Measurements from ENCODE around the gene CHN2.
"Not testable (repeated sequence)": the region's sequence is repeated elsewhere in the genome, so short reads cannot be mapped to it uniquely, and the experiment has no call there.

The CHN2 gene

DNA sequence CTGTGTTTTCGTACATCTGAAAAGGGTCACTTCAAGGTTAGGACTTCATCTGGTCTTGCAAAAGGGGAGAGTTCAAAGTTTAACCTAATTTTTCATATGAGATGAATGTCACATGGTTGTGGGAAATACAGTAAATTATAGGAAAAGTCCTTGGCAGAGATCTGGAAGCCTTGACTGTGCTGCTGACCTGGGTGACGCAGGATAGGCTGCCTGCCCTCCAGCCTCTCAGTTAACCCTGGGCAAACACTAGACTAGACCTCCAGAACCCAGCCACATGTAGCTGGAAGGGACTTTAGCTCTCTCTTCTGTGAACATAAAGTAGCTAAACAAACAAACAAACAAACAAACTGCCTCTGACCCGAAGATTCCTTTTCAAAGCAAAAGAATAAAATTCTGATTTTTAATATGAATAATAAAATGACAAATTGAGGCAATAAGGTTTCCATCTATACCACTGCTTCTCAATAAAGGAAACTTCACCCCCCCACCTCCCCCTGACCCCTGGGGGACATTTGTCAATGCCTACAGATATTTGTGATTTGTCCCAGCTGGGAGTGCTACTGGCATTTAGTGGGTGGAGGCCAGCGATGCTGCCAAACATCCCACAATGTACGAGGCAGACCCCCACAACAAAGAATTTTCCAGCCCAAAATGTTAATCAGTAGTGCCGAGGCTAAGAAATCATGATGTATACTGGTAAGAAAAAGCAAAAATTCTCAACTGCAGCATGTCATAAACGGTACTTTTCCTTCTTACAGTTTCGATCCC lies 293.8 kb downstream of the CHN2 start:
- no peak for DNase-seq (ENCODE audit: low read depth in 2 of 2)

DNA sequence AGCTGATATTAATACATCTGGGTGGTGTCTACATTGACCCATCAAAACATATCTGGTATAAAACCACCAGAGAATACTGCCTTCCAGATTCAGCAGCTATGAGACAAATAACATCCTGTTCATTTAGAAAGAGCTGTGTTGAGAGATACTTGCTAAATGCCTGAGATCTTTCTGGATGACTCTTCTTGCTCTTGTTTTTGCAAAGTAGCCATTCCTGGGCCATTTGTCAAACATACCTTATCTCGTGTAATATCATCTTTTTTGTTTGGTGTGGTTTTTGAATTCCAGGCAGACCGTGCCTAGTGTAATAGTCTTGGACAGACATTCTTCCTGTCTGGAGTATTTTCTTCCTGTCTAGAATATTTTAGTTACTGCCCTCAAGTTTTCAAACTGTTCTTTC lies 294.4 kb downstream of the CHN2 start:
- no peak for DNase-seq (ENCODE audit: low read depth in 2 of 2)

DNA sequence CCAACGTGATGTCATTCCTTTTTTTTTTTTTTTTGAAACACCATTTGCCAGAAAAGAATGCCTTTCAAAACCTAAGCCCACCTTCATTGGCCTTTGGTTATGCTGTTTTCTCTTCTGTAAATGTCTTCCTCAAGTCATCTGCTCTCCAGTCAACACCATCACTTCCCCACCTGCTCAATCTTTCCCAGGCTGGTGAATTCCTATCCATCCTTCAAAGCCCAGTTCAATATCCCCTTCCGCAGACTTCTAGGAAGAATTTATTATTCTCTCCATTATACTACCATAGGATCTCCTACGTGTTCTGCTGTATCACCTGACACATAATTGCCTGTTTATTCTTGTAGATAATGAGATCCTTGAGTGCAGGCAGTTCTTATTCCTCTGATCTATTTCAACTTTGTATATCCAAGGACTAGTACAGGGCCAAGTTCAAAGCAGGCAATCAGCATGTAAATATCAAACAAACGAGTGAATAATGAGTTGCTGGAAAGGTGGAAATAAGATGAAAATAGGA lies 295.6 kb downstream of the CHN2 start:
- no peak for DNase-seq (ENCODE audit: low read depth in 2 of 2)

DNA sequence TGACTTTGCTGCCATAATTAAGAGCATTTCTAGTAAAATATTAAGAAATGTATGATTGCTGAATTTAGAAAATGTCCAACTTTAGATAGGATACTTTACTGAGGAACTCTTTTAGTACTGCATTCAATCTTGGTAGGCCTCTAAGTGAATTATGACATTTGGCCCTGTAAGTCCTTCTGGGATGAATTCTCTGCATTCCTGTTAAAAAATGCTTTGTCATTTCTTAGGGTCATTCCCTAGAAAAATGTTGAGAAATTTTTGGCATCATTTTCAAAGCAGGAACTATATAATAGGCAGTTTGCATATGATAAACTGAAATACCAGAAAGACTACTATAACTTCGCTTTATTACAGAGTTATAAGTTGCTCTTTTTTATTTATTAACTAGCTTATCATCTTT lies 299.8 kb downstream of the CHN2 start:
- DNase-seq (ENCODE audit: low read depth in 2 of 2) = no peak

DNA sequence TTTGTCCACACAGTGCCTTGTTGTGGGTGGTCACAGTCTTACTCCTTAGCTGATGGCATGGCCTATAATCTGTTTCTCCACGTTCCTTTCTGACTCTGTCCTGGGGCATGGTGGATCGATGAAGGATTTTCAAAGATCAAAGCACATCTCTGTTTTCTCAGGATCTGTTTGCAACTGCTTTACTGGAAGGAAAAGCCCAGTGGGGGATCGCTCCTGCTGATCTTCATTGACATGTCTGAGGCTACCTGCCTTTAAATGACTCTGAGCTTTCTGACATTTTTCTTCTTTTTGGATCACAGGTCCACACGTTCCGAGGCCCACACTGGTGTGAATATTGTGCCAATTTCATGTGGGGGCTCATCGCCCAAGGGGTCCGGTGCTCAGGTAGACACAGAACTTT lies 301.1 kb downstream of the CHN2 start:
- no peak for DNase-seq (ENCODE audit: low read depth in 2 of 2)

DNA sequence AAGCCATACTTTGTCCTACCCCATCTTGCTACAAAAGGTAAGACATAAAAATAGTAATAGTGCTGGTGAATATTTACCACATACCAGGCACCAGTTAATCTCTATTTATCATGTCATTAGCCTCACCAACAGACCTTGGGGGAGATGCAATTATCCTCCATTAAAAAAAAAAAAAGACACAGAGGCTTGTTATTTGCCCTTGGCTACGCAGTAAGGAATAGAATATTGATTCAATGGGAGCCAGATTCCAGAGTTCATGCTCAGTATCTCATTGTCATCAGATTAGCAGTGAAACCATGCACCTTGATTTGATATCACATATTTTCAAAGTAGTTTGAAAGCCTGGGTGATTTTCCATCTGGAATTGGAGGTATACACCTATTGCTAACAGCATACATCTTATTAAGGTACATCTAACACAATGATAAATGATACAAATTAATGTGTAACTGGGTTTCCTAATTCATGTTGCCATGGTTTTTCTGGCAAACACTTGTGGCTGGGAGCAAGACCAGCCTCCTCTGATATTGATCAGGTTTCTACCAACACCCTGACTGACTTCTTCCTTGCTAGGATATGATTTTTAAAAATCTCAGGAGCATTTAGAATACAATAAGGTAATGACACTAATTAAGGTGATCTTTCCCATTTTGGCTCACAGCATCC lies 301.9 kb downstream of the CHN2 start:
- DNase-seq (ENCODE audit: low read depth in 2 of 2) = no peak

DNA sequence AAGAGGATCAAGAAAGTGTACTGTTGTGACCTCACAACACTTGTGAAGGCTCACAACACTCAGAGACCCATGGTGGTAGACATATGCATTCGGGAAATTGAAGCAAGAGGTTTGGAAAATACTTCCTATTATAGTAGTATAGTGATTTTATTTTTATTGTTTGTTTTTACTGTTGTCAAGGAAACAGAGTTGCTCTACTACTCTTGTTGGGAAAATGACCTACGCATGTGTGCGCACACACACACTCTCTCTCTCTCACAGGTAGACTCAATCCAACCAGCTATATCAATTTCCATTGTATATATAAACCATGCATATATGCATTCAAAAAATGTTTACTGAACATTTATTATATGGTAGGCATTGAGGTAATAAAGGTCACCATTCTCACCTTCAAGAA lies 305.4 kb downstream of the CHN2 start:
- DNase-seq (ENCODE audit: low read depth in 2 of 2) = no peak

DNA sequence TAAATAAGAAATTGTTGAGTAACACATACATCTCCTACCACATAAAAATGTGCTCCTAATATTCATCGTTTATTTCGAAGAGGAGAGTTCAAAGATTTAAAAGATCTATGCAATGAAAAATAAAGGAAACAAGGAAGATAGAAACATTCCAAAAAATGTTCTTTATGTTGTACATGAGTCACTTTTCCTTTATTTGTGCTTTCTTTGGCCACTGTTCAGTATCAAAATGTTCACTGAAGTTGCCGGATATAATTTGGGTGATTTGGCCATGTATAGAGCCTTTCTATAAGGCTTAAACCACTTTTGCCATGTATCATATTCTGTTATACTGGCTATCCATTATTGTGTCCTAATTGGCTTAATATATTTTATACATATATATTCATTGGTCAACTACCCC lies 306.1 kb downstream of the CHN2 start:
- DNase-seq (ENCODE audit: low read depth in 2 of 2) = no peak

DNA sequence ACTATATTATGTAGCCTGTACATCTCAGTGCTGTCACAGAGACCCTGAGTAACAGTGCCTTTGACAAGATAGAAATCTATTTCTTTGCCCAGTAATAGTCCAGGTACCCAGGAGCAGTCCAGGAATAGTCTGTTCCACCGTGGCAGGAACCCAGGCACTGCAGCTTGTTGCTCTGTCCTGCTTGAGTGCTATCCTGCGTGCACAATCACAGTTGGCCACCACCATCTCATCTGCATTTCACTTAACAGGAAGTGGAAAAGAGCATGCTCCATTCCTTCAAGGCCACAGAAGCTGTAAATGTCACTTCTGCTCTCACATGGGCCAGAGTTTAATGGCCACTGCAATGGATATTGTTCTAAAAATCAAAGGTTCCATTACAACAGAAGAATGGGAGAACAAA lies 307.6 kb downstream of the CHN2 start:
- no peak for DNase-seq (ENCODE audit: low read depth in 2 of 2)

DNA sequence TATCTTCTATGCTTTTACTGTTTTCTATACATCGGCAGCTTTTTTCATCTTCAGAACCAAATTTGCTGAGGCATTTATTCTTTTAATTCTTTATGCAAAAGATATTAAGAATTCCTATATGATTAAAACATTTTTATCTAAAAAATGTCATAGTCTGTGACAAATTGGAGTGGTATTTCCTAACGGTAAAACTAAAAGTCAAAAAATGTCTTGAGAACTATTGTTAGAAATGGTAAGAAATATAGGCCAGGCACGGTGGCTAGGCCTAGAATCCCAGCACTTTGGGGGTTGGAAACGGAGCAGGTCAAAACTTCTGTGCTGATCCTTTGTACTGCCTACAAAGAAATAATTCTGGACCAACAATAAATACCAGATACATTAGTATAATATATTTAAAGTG lies 311.4 kb downstream of the CHN2 start:
- DNase-seq (ENCODE audit: low read depth in 2 of 2) = no peak

DNA sequence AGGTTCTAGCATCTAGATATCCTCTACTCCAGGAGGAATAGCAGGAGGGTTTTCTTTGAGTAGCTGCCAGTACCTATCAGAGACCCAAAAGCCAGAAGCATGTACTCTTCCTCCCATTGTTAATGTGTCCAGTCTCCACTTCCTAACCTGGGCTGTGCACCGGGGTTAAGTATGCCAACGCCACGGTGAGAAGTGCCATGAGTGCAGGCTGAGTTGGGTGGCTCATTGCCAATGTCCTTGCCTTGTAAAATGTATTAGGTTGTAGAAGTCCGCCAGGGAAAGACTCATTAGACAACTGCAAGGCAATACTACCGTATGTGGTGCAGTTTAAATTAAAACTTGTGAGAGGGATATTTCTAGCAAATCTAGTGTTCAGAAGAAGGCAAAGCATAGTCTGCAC lies 314.0 kb downstream of the CHN2 start:
- DNase-seq (ENCODE audit: low read depth in 2 of 2) = no peak

DNA sequence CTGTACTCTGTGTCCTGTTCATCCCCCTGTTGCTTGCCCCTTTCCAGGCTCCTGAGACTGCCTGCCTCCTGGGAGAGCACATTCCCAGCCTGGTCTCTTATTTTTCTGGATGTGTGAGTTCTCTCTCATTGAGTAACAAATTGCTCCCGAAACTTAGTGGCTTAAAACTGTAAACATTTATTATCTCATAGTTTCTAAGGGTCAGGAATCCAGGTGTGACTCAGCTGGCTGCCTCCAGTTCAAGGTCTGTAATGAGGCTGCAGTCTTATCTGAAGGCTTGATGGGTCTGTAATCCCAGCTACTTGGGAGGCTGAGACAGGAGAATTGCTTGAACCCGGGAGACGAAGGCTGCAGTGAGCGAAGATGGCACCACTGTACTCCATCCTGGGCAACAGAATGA lies 315.5 kb downstream of the CHN2 start:
- DNase-seq (ENCODE audit: low read depth in 2 of 2) = no peak

DNA sequence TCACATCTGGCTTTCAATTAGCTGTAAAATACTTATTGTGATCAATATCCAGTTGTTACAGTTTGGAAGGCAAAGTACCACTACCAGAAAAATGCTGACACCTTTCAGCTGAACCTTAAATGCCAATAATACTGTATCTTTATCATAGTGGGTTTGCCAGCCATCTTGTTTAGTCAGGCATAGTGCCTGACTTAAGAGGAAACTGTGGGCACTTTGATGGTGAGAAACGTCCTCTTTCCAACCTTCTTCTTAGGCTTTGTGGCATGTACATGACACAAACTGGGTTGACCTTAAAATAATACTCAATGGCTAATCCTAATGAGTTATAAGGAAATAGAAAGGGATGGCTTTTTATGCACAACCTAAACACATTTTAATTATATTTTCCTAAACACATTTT lies 316.8 kb downstream of the CHN2 start:
- no peak for DNase-seq (ENCODE audit: low read depth in 2 of 2)

DNA sequence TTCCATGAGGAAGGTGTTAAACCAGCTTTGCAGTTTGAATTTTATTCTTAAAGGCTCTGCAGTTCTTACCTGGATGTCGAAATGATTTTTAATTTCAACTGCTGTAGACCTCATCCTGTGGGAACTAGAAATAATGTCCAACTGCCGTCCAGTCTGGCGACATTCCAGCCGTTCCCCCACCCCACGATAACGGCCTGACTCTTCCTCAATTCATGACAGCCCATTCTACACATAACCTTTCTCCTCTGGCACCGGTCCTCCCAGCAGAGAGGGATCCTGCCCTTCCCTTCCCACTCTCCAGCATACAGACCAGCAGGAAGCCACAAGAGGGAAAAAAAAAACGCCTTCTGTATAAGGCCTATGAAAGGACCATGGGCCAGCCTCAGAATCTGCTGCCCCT lies 317.3 kb downstream of the CHN2 start:
- DNase-seq (ENCODE audit: low read depth in 2 of 2) = no peak

DNA sequence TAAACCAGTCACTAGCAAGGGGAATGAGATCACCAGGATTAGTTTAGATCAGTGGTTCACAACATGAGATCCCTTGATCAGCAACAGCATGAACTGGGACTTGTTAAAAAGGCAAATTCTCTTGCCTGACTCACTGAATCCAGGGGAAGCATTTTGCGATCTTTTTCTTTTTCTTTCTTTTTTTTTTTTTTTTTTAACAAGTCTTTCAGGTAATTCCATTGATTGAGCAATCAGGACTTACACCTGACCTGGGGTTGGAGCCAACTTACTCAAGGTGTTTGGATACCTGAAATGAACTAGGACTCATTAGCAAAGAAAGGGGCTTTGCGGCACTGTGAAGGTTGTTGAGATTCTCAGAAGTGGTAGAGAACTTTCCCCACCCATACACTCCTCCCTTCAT lies 321.9 kb downstream of the CHN2 start:
- no peak for DNase-seq (ENCODE audit: low read depth in 2 of 2)

DNA sequence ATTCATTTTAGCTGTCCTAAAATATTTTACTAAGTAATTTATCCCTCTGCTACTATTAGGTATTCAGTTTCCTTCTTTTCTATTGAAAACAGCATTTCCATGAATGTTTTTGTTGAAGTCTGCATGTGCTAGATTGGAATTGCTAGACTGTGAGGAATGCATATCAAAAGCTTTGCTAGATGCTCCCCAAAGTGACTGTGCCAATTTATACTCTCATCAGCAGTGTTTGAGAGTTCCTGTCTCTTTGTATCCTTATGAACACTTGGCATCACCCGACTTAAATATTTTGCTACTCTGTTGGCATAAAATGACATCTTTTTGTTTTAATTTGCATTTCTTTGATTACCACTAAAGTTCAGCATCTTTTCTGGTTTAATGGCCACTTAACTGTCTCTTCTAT lies 324.0 kb downstream of the CHN2 start:
- no peak for DNase-seq (ENCODE audit: low read depth in 2 of 2)

DNA sequence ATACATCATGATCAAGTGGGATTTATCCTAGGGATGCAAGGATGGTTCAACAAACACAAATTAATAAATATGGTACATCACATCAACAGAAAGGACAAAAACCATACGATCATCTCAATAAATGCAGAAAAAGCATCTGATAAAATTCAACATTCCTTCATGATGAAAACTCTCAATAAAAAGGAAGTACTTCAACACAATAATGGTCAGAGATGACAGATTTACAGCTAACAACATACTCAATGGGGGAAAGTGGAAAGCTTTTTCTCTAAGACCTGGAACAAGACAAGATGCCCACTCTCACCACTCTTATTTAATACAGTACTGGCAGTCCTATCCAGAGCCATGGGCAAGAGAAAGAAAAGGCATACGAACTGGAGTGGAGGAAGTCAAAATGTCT lies 329.2 kb downstream of the CHN2 start:
- no peak for DNase-seq (ENCODE audit: low read depth in 2 of 2)

DNA sequence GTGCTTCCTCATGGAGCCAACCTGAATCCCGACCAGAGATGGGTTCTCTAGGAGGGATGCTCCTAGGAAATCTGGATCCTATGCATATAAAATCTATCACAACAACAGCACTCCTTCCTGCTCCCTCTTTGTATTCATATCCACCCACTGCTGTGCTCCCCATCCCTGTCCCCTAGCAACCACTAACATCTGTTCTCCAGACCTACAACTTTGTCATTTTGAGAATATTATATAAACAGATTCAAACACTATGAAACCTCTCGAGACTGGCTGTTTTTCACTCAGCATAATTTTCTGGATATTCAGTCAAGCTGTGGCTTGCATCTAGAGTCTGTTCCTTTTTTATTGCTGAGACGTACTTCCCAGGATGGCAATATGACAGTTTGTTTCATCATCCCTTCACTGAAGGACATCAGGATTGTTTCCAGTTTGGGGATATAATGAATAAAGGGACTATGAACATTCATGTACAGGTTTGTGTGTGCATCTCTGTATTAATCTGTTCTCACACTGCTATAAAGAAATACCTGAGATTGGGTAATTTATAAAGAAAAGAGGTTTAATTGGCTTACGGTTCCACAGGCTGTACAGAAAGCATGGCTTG lies 333.0 kb downstream of the CHN2 start:
- no peak for DNase-seq (ENCODE audit: low read depth in 2 of 2)

DNA sequence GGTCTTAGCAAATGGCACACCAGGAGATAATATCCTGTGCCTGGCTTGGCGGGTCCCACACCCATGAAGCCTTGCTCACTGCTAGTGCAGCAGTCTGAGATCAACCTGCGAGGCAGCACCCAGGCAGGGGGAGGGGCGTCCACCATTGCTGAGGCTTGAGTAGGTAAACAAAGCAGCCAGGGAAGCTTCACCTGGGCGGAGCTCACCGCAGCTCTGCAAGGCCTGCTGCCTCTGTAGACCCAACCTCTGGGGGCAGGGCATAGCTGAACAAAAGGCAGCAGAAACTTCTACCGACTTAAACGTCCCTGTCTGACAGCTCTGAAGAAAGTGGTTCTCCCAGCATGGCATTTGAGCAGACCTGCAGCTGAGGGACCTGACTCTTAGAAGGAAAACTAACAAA lies 334.0 kb downstream of the CHN2 start:
- not testable (repeated sequence) for DNase-seq (ENCODE audit: low read depth in 2 of 2)

Measured in stimulated activated CD4-positive, alpha-beta T cell treated with anti-CD3 and anti-CD28 coated beads, Interleukin-12 subunit alpha, Interleukin-12 subunit beta, amount 100 ng/mL, for 24 hours (primary cell).